ENCODE results near the gene KCNN3.
A peak's percentile ranks its signal among the peaks of the same experiment; 100 is the strongest.

KCNN3 gene

DNA sequence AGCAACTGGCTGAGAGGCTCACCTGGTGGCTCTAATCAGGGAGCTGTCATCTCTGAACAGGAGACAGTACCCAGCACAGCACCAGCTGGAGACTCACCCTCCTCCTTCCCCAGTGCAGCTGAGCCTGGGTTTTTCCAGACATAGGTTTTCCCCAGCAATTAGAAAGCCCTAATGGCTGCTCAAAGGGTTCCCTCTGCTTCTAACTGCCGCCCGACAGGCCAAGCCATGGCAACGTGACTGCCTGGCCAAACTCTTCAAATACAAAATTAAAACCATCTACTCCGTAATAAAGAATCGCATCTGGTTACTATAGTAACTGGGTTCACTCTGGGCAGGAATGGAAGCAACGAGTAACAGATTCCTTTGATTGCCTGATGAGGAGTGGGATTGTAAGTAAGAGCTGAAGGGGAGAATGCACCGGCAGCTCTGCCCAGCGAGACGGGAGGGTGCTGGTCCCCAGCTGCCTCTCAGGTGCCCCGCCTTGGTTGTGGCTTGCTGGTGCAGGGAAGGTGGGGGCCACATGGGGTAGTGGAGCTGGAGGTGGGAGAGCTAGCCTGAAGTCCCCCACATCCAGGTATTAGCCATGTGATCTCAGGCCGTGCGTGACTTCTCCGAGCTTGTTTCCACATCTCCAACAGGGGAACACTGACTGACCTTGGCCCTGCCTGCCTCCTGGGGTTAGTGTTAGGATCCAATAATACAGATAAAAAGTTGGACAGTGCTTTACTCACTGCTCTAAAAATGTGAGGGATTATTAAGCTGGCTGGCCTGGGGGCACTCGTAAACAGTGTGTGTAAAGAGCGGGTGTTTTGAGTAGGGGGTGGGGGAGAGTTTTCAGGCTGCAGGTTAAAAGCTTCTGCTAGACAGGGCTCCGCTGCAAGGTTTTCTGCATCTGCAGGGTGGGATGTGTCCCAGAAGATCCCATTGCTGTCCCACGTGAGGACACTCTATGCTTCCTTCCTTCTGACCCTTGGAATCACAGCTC lies 94.2 kb downstream of the KCNN3 start:
- TF ChIP-seq, protein P1, sequence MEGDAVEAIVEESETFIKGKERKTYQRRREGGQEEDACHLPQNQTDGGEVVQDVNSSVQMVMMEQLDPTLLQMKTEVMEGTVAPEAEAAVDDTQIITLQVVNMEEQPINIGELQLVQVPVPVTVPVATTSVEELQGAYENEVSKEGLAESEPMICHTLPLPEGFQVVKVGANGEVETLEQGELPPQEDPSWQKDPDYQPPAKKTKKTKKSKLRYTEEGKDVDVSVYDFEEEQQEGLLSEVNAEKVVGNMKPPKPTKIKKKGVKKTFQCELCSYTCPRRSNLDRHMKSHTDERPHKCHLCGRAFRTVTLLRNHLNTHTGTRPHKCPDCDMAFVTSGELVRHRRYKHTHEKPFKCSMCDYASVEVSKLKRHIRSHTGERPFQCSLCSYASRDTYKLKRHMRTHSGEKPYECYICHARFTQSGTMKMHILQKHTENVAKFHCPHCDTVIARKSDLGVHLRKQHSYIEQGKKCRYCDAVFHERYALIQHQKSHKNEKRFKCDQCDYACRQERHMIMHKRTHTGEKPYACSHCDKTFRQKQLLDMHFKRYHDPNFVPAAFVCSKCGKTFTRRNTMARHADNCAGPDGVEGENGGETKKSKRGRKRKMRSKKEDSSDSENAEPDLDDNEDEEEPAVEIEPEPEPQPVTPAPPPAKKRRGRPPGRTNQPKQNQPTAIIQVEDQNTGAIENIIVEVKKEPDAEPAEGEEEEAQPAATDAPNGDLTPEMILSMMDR (IDR thresholded peaks at IDR 0.05; ENCODE audit: insufficient read depth, low read depth, low read length, missing control alignments): no peak
- DNase-seq (ENCODE audit: low read depth): no peak
- H3K4me3 ChIP-seq (ENCODE audit: low read length): no peak overlapping the region

DNA sequence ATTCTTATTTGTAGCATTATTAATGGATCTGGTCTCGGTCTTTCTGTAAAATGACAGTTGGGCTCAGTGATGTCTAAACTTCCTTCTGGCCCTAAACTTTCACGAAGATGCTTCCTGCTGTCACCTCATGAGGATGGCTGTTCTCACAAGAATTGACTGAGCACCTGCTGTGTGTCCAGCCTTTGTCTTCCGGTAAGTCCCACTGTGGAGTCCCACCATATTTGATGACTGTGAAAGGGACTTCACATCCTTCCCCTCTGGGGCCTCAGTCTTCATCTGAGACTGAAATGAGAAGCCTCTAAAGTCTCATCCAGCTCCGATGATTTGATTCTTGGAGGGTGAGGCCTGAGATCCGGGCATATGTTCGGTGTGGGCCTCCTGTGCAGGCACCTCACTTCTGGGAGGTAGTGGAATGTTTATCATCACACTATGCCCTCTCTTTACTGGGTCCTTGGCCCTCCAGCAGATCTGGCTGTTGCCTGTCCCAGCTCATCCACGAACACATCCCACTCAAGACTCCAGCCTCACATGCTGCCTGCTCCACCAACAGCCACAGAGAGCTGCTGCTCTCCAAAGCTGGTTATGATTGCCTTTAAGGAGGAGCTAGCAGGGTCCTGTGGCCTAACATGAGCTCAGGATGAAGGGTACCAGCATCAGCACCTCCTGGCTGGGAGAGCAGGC lies 95.8 kb downstream of the KCNN3 start:
- no peak for DNase-seq (ENCODE audit: low read depth)
- TF ChIP-seq, protein P1 (IDR thresholded peaks at IDR 0.05; ENCODE audit: insufficient read depth, low read depth, low read length, missing control alignments): no peak
- no peak overlapping the region for H3K4me3 ChIP-seq (ENCODE audit: low read length)

DNA sequence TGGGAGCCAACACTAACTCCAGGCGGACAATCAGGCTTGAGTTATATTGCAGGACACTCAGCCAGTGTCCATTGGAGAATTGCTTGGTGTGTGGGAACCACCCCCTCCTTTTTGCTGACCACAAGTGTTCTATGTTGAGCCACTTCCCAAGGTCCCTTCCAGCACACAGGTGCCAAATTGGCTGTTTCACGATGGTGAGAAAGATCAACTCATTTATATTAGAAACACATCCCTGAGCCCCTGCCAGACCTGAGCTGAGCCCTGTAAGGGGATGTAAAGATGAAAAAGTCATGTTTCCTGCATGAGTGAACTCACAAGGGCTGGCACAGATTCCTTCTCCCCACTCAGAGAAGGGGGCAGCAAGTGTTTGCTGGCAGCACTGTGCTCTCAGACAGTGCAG lies 96.5 kb downstream of the KCNN3 start:
- no peak for DNase-seq (ENCODE audit: low read depth)
- no peak overlapping the region for H3K4me3 ChIP-seq (ENCODE audit: low read length)
- TF ChIP-seq, protein P1 (IDR thresholded peaks at IDR 0.05; ENCODE audit: insufficient read depth, low read depth, low read length, missing control alignments): no peak

DNA sequence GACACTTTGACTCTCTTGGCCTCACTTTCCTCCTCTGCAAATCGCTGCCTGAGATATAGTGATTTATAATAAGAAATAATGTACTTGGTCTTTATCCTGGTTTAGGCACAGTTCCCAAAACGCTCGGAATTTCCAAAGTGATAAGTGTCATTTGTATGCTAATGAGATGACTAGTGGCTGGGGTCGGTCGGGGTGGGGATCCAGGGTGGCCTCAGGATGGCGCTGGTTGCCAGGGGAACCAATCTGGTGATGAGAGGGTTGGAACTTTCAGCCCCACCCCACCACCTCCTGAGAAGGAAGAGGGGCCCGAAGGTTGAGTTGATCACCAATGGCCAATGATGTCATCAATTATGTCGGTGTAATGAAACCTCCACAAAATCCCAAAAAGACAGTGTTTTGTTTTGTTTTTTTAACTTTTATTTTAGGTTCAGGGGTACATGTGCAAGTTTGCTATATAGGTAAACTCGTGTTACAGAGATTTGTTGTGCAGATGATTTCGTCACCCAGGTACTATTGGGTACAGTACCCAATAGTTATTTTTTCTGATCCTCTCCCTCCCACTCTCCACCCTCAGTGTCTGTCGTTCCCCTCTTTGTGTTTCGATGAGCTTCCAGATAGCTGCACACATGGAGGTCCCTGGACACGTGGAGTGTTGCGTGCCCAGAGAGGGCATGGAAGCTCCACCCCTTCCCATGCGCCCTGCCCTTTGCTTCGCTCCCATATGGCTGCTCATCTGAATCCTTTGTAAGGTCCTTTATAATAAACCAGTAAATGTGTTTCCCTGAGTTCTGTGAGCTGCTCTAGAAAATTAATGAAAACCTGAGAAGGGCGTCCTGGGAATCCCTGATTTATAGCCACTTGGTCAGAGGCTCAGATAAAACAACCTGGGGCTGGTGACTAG lies 97.2 kb downstream of the KCNN3 start:
- no peak for DNase-seq (ENCODE audit: low read depth)
- TF ChIP-seq, protein P1 (IDR thresholded peaks at IDR 0.05; ENCODE audit: insufficient read depth, low read depth, low read length, missing control alignments): no peak
- H3K4me3 ChIP-seq (ENCODE audit: low read length): no peak overlapping the region

DNA sequence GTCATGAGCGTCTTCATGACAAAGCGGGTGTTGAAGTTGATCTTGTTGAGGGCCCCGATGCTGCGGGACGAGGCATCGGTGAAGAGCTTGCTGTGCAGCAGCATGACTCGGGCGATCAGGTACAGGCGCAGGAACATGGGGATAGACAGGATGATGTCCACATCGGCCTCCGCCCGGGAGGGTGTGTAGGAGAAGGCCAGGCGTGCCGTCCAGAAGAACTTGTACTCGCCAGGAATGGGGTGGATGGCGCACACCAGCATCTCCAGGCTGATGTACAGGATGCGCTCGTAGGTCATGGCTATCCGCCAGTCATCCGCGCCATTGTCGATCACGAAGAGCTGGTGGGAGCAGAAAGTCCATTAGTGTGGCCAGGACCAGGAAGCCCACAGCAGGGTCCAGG lies 98.0 kb downstream of the KCNN3 start:
- TF ChIP-seq, protein P1 (IDR thresholded peaks at IDR 0.05; ENCODE audit: insufficient read depth, low read depth, low read length, missing control alignments): no peak
- no peak for DNase-seq (ENCODE audit: low read depth)
- H3K4me3 ChIP-seq (ENCODE audit: low read length): no peak overlapping the region

DNA sequence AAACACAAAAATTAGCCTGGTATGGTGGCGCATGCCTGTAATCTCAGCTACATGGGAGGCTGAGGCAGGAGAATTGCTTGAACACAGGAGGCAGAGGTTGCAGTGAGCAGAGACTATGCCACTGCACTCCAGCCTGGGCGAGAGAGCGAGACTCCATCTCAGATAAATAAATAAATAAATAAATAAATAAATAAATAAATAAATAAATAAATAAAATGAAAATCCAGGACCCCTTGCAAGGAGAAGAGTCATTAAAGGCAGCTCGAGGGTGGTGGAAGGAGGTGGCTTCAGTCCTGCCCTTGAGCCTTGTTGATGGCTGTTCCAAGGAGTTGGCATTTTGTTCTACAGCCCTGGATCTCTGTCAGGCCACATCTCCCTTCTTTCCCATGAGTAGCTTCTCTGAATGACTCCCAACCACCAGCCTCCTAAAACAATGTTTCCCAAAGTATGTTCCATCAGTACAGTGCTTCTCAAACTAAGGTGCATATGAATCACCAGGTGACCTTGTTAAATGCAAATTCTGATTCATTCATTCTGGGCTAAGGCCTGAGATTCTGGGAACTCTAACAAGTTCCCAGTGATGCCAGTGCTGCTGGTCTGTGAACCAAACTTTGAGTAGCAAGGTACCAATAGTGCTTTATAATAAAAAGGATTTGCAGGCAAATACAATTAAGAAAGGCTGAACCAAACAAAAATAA lies 99.0 kb downstream of the KCNN3 start:
- TF ChIP-seq, protein P1 (IDR thresholded peaks at IDR 0.05; ENCODE audit: insufficient read depth, low read depth, low read length, missing control alignments): no peak
- no peak overlapping the region for H3K4me3 ChIP-seq (ENCODE audit: low read length)
- peak; percentile 36 for DNase-seq (ENCODE audit: low read depth)
